Activated CD4-positive, CD25-positive, alpha-beta regulatory T cell treated with anti-CD3 and anti-CD28 coated beads, Interleukin-2, amount 50 U/mL, for 16 hours (primary cell): ENCODE results near the gene MYOZ1.
"Not testable (repeated sequence)": the region's sequence is repeated elsewhere in the genome, so short reads cannot be mapped to it uniquely, and the experiment has no call there.

Experiments used
- DNase-seq: peaks from one replicate; pipeline ENCODE4 v3.0.0-alpha.2; 2020; ENCODE audit warnings: low read depth, low spot score

The MYOZ1 gene

DNA sequence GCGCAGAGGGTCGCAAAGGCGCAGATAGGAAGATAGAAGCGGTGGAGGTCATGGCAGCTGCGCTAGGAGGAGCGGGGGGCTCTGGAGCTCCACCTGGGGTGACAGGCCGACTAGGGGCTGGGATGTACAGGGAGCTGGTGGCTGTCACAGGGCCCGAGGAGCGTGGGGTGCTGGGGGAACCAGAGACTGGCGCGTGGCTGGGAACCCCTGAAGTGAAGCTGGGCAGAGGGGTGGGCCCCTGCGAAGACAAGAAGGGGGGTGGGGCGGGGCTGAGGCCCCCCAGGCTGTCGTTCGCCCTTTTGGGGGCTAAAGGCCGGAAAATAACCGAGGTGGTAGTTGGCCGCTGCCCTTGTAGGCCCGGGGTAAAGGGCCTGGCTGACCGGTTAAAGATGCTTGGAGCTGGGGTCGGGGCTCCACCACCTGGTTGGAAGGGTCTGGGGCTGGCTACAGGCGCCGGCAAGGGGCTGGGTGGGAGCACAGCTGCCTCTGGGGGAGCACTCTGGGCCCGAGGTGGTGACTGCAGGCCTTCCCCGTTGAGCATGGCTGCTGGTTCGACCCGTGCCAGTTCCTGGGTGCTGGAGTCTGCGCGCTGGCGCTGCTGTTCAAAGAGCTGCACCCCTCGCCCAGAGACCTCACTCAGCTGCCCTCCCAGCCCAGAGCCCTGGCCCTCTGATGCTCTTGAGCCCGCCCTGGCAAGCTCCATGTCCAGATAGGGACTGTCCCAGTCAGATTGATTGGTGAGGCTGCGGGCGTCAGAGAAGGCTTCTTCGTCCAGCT lies 6.8 kb upstream of the MYOZ1 start:
- no peak for DNase-seq

DNA sequence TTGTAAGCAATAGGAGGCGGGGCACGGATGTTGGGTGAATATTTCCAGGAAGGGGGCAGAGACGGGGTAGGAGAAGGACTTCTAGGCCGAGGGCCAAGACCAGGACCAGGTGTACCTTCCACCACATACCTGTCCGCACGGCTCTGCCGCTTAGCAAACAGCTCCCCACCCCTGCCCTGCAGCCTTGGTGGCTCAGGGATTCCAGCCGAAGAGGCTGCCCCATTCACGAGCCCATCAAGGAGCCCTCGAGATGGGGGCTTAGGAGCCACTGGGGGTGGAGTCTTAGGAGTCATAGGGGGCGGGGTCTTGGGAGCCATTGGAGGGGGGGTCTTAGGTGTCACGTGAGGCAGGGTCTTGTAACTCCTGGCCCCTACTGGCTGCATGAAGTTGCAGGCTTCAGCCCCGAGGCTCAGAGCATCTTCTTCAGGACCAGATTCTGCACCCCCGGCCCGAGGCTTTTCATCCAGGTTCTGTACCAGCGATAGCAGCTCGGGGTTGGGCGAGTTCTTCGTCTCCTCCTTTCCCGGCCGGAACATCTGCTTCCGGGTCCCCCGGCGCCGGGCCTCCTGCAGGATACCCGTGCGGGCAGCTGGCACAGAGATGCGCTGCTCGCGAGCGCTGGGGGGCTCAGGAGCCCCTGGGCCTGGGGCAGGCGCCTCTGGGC lies 6.1 kb upstream of the MYOZ1 start:
- no peak for DNase-seq

GRCh38 chr10:73646598-73647041 lies 5.3 kb upstream of the MYOZ1 start:
- no peak for DNase-seq

DNA sequence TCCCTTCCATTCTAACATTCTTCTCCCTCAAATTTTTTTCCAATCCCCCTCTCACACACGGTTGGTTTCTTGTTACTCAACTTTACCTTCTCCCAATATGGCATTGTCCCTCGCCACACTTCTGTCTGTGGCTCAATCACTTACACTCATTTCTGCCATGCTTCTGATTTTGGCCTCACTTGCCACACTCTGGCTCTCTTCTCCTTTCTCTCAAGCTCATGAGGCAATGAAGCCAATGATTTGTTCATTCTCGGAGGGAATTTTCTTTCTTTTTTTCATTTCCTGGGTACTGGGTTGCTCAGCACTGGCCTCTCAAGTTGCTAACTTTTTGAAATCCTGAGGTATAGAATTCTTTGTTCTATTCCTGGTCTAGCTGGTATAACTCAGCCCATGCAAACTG lies 4.0 kb upstream of the MYOZ1 start:
- DNase-seq: no peak

- no peak for DNase-seq
Observed at GRCh38 chr10:73644767-73645166, 3.5 kb upstream of the MYOZ1 start.

DNA sequence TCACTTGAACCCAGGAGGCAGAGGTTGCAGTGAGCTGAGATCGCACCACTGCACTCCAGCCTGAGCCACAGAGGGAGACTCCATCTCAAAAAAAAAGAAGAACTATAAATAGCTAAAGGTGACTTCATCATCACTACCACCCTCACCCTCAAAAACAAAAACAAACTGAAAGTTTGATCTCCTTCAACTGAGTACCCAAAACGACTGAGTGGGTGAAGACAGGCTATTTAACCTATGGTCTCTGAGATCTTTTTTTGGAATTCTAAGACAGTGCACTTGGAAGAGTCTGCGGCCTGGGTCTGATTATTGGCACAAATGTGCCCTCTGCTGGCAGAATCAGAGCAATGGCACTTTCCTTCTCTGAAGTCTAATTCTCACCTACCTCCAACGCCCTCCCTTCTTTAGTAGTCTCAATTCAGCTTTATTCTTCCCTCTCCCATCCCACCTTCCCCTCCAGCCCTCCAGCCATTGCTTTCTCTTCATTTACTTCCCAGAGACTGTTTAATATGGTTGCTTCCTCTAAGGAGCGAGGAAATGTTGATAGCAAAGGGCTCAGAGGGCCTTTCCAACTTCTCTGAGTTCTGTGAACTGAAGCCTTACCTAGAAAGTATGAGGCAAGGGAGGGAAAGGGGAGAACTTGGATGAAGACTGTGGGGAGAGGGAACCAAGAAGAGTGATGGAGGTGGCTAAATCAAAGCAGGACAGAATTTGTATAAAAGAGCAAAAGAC lies 2.9 kb upstream of the MYOZ1 start:
- DNase-seq: peak; percentile 25

DNA sequence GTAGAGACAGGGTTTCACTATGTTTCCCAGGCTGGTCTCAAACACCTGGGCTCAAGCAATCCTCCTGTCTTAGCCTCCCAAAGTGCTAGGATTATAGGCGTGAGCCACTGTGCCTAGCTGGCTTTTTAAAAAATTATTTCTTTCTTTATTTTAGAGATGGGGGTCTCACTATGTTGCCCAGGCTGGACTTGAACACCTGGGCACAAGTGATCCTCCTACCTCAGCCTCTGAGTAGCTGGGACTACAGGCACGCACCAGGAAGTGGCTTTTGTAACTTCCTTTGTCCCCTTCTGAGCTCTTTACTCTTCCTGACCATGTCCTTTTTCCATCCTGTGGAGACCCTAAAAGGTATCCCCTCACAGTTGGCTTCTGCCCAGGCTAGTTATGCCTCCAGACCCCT lies 2.1 kb upstream of the MYOZ1 start:
- DNase-seq: no peak

DNA sequence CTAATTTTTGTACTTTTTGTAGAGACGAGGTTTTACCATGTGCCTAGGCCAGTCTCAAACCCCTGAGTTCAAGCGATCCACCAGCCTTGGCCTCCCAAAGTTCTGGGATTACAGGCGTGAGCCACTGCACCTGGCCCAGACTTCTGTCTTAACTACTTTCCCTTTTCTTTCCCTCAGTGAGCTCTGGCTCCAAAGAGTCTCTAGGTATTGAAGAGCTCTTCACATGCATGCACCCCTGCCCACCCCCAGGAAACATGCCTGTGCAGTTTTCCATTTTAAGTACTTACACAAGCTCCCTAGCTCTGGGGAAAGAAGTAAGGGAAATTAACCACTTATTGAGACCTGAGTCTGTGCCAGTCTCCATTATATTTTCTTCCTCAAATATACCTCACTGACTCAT lies 2.0 kb downstream of the MYOZ1 start:
- no peak for DNase-seq

GRCh38 chr10:73635781-73636180 lies 5.5 kb downstream of the MYOZ1 start:
- no peak for DNase-seq

GRCh38 chr10:73634421-73634820 lies 6.9 kb downstream of the MYOZ1 start:
- no peak for DNase-seq

DNA sequence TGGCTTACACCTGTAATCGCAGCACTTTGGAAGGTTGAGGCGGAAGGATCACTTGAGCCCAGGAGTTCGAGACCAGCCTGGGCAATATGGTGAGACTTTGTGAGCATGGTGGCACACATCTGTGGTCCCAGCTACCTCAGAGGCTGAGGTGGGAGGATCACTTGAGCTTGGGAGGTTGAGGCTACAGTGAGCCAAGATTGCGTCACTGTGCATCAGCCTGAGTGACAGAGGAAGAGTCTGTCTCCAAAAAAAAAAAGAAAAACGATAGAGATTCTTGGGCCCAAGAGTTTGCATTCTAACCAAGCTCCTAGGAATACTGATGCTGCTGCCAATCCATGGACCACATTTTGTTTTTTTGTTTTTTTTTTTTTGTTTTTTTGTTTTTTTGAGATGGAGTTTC lies 12.1 kb downstream of the MYOZ1 start:
- no peak for DNase-seq

DNA sequence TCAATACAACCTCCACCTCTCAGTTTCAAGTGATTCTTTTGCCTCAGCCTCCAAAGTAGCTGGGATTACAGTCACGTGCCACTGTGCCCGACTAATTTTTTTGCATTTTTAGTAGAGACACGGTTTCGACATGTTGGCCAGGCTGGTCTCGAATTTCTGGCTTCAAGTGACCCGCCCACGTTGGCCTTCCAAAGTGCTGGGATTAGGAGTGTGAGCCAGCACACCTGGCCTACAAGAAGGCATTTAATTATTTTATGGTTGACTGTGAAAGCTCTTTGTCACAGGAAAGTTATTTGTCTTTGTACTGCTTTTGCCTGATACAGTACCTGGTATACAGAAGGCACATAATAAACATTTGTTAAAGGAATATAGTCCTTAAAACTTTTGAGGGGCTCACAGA lies 12.9 kb downstream of the MYOZ1 start:
- DNase-seq: no peak

GRCh38 chr10:73627300-73627699 lies 14.0 kb downstream of the MYOZ1 start:
- no peak for DNase-seq

DNA sequence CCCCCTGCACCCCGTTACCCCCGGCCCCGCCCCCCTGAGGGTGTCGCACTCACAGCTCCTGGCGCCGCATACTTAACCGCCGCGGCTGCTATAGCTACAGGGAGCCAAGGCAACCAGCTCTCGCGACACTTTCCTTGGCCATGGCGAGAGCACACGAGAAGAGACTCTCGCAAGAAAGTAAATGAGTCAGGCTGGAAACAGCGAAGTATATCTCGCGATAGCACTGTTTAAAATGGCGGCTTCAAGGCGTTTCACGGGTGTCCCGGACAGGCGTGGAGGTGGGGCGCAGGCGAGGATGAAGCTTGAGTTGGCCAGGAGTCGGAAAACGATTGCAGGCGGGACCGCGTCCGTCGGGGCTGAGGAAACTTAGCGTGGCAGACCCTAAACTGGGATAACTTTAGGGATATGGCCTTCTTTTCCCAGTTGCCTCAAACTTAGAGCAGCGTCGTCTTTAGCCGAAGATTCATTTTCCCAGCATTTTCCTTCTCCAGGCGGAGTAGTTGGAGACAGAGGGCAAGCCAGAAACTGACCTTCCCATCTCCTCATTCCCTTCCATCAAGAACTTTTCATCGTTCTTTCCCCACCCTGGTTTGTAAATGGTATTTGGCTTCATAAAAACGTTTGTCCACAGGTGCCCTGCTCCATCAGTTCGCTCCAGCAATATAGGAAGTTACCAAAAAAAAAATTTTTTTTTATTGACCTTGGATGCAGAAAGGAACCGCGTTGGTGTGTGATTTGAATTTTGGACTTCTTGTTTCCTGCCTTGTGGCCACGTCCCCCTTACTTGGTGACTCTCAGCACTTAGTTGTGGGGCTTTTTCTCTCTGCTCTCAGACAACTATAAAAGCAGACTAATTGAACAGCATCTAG lies 15.2 kb downstream of the MYOZ1 start:
- peak; percentile 87 for DNase-seq

DNA sequence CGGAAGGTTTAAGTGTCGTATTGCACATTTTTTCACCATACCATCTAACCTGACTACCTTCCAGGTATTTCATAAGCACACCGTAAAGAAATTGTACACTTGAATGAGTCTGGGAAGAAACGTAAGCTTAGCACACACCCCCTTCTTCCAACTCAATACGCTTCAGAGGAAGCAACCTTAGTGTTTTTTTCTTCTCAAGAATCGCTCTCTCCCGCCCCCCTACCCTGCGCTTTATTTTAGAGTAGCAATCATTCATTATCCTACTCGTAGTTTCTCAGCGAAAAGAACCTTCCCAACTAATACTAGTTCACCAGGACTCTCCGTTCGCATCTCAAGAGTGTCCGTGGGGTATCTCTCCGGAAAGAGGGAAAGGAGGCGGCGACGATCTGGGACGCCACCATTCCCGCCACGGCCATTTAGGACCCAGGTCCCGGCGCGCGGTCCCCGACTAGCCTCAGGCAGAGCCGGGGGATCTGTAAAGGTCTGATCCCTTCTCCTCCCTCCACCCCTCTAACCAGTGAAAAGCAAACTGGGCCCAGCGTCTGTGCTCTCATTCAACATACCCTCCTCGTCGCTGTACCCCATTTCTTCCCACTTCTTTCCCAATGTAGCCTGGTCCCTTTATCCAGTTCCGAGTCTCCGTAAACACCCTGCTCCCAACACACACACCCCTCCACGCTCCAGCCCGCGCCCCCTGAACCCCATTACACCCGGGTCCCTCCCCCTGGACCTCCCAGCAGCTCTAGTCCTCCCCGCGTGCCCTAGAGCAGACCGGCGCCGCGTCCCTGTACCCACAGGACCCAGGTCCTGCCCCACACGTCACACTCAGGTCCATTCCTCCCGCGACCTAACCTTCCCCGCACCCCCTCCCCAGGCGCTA lies 16.0 kb downstream of the MYOZ1 start:
- DNase-seq: no peak

GRCh38 chr10:73623056-73623455 lies 18.2 kb downstream of the MYOZ1 start:
- no peak for DNase-seq

GRCh38 chr10:73620974-73621373 lies 20.3 kb downstream of the MYOZ1 start:
- DNase-seq: not testable (repeated sequence)

DNA sequence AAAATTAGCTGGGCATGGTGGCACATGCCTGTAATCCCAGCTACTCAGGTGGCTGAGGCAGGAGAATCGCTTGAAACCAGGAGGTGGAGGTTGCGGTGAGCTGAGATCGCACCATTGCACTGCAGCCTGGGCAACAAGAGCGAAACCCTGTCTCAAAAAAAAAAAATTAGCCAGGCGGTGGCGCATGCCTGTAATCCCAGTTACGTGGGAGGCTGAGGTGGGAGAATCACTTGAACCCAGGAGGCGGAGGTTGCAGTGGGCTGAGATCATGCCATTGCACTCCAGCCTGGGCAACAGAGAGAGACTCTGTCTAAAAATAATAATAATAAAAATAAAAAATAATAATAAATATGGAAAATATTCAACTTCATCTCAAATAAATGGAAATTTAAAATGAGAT lies 24.1 kb downstream of the MYOZ1 start:
- DNase-seq: not testable (repeated sequence)

DNA sequence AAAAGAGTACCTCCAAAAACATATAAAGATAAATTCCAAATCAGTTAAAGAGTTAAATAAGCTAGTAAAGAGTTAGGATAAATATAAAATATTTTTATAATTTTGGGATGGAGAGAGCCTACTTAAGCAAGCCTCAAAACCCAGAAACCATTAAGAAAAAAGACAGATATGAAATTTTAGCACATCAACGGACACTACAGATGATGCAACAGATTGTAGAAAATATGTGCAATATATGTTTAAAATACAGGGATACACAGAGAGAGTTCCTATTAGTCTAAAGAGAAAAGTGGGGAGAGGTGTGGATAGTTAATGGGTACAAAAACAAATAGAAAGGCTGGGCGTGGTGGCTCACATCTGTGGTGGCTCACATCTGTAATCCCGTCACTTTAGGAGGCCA lies 26.6 kb downstream of the MYOZ1 start:
- no peak for DNase-seq

DNA sequence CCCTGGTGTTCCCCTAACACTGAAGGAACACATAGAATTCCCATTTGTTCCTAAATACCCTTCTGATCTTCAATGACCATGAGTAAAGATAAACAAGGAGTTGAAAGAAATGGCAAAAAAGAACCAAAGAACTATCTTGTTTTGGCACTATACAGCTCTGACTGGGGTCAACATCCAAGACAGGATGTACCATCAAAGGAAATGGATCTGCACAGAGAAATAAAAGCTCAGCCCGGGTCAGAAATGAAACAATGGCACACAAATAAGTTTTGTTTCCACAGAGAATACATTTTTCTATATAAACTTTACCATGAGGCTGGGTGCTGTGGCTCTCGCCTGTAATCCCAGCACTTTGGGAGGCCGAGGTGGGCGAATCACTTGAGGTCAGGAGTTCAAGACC lies 32.2 kb downstream of the MYOZ1 start:
- DNase-seq: no peak

DNA sequence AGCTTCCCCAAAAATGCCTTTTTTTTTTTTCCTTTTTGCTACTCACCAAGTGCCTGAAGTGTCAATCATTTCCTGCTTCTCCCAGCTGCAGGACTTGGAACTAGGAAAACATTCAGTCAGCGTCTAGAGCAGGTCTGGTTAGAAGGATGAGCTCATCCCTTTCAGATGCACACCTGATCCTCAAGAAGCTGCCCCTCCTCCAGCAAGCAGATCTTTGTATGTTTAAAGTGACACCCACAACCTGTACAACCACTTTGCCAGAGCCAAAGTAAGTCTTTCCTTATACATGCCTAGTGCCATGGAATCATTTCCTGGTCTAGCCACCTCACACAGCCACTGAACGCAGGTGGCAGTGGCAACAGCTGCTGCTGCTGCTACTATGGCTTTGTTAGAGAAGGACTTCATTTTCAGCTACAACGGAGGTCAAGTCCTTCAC lies 39.8 kb downstream of the MYOZ1 start:
- DNase-seq: no peak
